Dermis blood vessel endothelial cell (primary cell): Measurements from ENCODE around the gene NOSIP. TPM values are rescaled to one million over a fixed set of nuclear protein-coding genes. Genes with fewer than 3 reads are reported as not detected.

ENCODE experiments used
- DNase-seq: peaks from one replicate; pipeline ENCODE4 v3.0.0; 2010
- total RNA-seq: library from RNA; depleted of rRNA; stranded (reverse); fragments of >200 nt; gene quantifications from 2 replicates; pipeline ENCODE4 v1.2.3, GENCODE V29; 2014

The NOSIP gene
- total RNA-seq, 1 donor from 2014 or later = 98.7 TPM

- peak; percentile 36 for DNase-seq
Observed at GRCh38 chr19:49570997-49571676, 9.2 kb downstream of the NOSIP start.

GRCh38 chr19:49570138-49570856, 10.1 kb downstream of the NOSIP start:
- peak; percentile 94 for DNase-seq

- DNase-seq = no peak
Observed at GRCh38 chr19:49567861-49568441, 12.4 kb downstream of the NOSIP start.

GRCh38 chr19:49566302-49566701, 14.1 kb downstream of the NOSIP start:
- no peak for DNase-seq

- DNase-seq = peak; percentile 33
Observed at GRCh38 chr19:49565261-49565660, 15.1 kb downstream of the NOSIP start.

- no peak for DNase-seq
Observed at GRCh38 chr19:49564616-49565045, 15.7 kb downstream of the NOSIP start.

- DNase-seq = no peak
Observed at GRCh38 chr19:49560358-49560900, 19.9 kb downstream of the NOSIP start.

GRCh38 chr19:49559928-49560327, 20.4 kb downstream of the NOSIP start:
- no peak for DNase-seq

- DNase-seq = no peak
Observed at GRCh38 chr19:49559443-49559842, 20.9 kb downstream of the NOSIP start.

GRCh38 chr19:49558591-49558990, 21.8 kb downstream of the NOSIP start:
- DNase-seq = no peak

- DNase-seq = no peak
Observed at GRCh38 chr19:49557641-49558325, 22.6 kb downstream of the NOSIP start.

- DNase-seq = no peak
Observed at GRCh38 chr19:49556412-49557398, 23.7 kb downstream of the NOSIP start.

GRCh38 chr19:49555600-49556411, 24.6 kb downstream of the NOSIP start:
- peak; percentile 59 for DNase-seq

GRCh38 chr19:49554701-49555181, 25.6 kb downstream of the NOSIP start:
- peak; percentile 98 for DNase-seq

GRCh38 chr19:49553451-49554271, 26.7 kb downstream of the NOSIP start:
- DNase-seq = peak; percentile 86

- no peak for DNase-seq
Observed at GRCh38 chr19:49552749-49553148, 27.6 kb downstream of the NOSIP start.

- DNase-seq = no peak
Observed at GRCh38 chr19:49551531-49551930, 28.8 kb downstream of the NOSIP start.

GRCh38 chr19:49549045-49549444, 31.3 kb downstream of the NOSIP start:
- DNase-seq = no peak

- peak; percentile 95 for DNase-seq
Observed at GRCh38 chr19:49546825-49547565, 33.4 kb downstream of the NOSIP start.
